ENCODE data around the gene CCR5AS.
"Not testable (repeated sequence)": the region's sequence is repeated elsewhere in the genome, so short reads cannot be mapped to it uniquely, and the experiment has no call there.

The CCR5AS gene

GRCh38 chr3:46334741-46335478 is 72.0 kb downstream of the CCR5AS start:
- Mint-ChIP-seq H3K4me3 (no peak overlapping the region), H3K9me3 (peaks cover 29% of the 10 kb centered on the region), H3K4me1 (ENCODE audit: low read depth) (peaks cover 10% of the 10 kb centered on the region), H3K27me3 (ENCODE audit: low read depth) (peaks cover 52% of the 10 kb centered on the region), H3K27ac (no peak overlapping the region), H3K36me3 (ENCODE audit: low read depth) (peaks cover 8% of the 10 kb centered on the region)
- DNase-seq (ENCODE audit: low spot score), result no peak

- not testable (repeated sequence) for DNase-seq (ENCODE audit: low spot score); H3K36me3 Mint-ChIP-seq (ENCODE audit: low read depth); H3K9me3 Mint-ChIP-seq; H3K4me3 Mint-ChIP-seq; H3K27ac Mint-ChIP-seq; H3K4me1 Mint-ChIP-seq (ENCODE audit: low read depth)
- peaks cover 37% of the 10 kb centered on the region for H3K27me3 Mint-ChIP-seq (ENCODE audit: low read depth)
Measured at GRCh38 chr3:46330676-46331075, 76.2 kb downstream of the CCR5AS start.

GRCh38 chr3:46325645-46326300 is 81.1 kb downstream of the CCR5AS start:
- no peak for DNase-seq (ENCODE audit: low spot score)
- Mint-ChIP-seq H3K36me3 (ENCODE audit: low read depth) (no peaks in the 10 kb centered on the region), H3K27me3 (ENCODE audit: low read depth) (peaks cover 36% of the 10 kb centered on the region), H3K9me3 (peaks cover 12% of the 10 kb centered on the region), H3K4me1 (ENCODE audit: low read depth) (no peaks in the 10 kb centered on the region), H3K4me3 (no peak overlapping the region), H3K27ac (no peak overlapping the region)

DNA sequence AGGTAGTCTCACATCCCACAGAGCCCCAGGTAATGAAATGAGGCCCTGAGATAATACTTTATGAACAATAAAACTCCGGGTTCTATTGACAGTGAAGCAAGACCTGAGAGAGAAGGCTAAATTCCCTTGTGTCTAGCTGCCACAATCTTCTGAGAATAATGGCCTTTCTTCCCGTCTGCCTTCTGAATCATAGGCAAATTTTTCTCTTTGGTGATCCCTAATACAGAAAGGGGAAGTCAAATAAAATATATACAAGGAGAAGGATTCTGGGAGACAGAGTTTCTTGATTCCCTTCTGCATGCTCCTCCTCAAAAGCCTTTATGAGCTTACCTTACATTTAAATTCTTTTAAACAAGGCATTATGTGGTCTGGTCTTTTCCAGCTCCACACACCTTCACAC is 82.8 kb downstream of the CCR5AS start:
- Mint-ChIP-seq H3K4me3 (no peak overlapping the region), H3K27ac (no peak overlapping the region), H3K4me1 (ENCODE audit: low read depth) (no peaks in the 10 kb centered on the region), H3K9me3 (peaks cover 12% of the 10 kb centered on the region), H3K36me3 (ENCODE audit: low read depth) (no peaks in the 10 kb centered on the region), H3K27me3 (ENCODE audit: low read depth) (peaks cover 47% of the 10 kb centered on the region)
- DNase-seq (ENCODE audit: low spot score), result no peak

DNA sequence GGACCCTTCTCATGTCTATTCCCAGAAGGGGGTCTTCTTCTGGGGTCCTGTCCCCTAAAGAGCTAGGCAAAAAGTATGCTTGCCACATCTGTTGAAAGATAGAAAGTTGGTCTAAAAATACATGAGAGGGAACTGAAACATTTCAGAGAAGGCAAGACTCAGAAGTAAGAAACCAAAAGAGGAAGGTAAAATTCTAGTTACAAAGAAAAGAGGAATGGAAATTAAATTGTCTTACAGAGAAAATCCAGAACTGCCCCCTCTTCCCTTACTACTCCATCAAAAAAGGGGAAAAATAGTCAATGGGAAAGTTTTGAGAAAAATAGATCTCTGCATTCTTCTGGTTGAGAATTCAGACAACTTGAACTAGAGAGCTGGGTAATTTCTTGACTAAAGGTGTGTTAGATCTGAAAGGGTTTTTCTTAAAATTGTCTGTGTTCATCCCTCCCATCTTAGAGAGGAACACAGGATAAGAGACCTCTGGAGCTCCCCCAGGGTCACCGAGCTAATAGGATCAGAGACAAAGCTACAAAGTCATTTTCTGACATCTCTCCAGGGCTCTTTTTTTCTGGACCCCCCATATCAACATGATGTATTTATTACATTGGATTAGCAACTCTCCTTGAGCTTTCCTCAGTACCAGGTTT is 85.3 kb downstream of the CCR5AS start:
- peaks cover 1% of the 10 kb centered on the region for H3K36me3 Mint-ChIP-seq (ENCODE audit: low read depth)
- H3K27ac Mint-ChIP-seq, result no peak overlapping the region

DNA sequence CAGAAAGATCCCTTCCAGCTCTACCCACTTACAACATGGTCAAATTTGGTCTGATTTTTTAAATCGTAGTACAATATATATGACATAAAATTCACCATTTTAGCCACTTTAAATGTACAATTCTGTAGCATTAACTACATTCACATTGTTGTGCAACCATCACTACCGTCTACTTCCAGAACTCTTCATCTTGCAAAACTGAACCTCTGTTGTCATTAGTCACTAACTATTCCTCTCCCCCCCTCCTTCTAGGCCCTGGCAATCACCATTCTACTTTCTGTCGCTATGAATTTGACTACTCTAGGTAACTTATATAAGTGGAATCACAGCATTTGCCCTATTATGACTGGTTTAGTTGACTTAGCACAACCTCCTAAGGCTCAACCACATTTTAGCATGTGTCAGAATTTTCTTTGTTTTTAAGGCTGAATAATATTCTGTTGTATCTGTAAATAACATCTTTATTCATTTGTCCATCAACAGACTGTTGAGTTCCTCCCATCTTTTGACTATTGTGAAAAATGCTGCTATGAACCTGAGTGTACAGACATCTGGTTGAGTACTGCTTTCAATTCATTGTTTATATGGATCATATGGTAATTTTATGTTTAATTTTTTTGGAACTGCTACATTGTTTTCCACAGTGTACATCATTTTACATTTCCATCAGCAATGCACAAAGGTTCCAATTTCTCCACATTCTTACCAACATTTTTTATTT is 88.5 kb downstream of the CCR5AS start:
- Mint-ChIP-seq H3K36me3 (ENCODE audit: low read depth) (peaks cover 1% of the 10 kb centered on the region), H3K4me3 (no peak overlapping the region), H3K27me3 (ENCODE audit: low read depth) (peaks cover 74% of the 10 kb centered on the region), H3K9me3 (peaks cover 24% of the 10 kb centered on the region), H3K4me1 (ENCODE audit: low read depth) (peaks cover 13% of the 10 kb centered on the region), H3K27ac (no peak overlapping the region)
- no peak for DNase-seq (ENCODE audit: low spot score)

More for the DNA sequence above, 85.3 kb downstream of the CCR5AS start:
- peaks cover 28% of the 10 kb centered on the region for H3K9me3 Mint-ChIP-seq
- no peaks in the 10 kb centered on the region for H3K4me1 Mint-ChIP-seq (ENCODE audit: low read depth)
- no peak overlapping the region for H3K4me3 Mint-ChIP-seq
- DNase-seq (ENCODE audit: low spot score), result no peak
- peaks cover 63% of the 10 kb centered on the region for H3K27me3 Mint-ChIP-seq (ENCODE audit: low read depth)

- Mint-ChIP-seq H3K4me3 (no peak overlapping the region), H3K27me3 (ENCODE audit: low read depth) (peaks cover 71% of the 10 kb centered on the region), H3K4me1 (ENCODE audit: low read depth) (peaks cover 13% of the 10 kb centered on the region)
Measured at GRCh38 chr3:46316206-46316605, 90.7 kb downstream of the CCR5AS start.

GRCh38 chr3:46314517-46314916 is 92.3 kb downstream of the CCR5AS start:
- Mint-ChIP-seq H3K9me3 (peaks cover 22% of the 10 kb centered on the region), H3K4me1 (ENCODE audit: low read depth) (peaks cover 13% of the 10 kb centered on the region), H3K27me3 (ENCODE audit: low read depth) (peaks cover 73% of the 10 kb centered on the region), H3K27ac (no peak overlapping the region), H3K4me3 (no peak overlapping the region), H3K36me3 (ENCODE audit: low read depth) (peaks cover 3% of the 10 kb centered on the region)
- no peak for DNase-seq (ENCODE audit: low spot score)

More at GRCh38 chr3:46316206-46316605, 90.7 kb downstream of the CCR5AS start:
- peaks cover 22% of the 10 kb centered on the region for H3K9me3 Mint-ChIP-seq
- no peak overlapping the region for H3K27ac Mint-ChIP-seq
- peaks cover 1% of the 10 kb centered on the region for H3K36me3 Mint-ChIP-seq (ENCODE audit: low read depth)
- DNase-seq (ENCODE audit: low spot score), result no peak

Data from T-helper 2 cell treated with Interferon-gamma antibody and Interleukin-4, amounts not matched to agents 5 μg/mL and 100 μg/mL, for 36 hours (primary cell).